Activated CD4-positive, CD25-positive, alpha-beta regulatory T cell treated with anti-CD3 and anti-CD28 coated beads, Interleukin-2, amount 50 U/mL, for 24 hours (primary cell): Measurements from ENCODE around the gene CLNK.

Experiments
- ATAC-seq, 2 donors: fragments of 150-1000 bp; cut with Tn5 transposase; one replicate each; pipeline ENCODE4 v1.10.0; 2021; ENCODE audit warnings: mild to moderate bottlenecking in 1 of 2, moderate library complexity in 1 of 2

The CLNK gene

DNA sequence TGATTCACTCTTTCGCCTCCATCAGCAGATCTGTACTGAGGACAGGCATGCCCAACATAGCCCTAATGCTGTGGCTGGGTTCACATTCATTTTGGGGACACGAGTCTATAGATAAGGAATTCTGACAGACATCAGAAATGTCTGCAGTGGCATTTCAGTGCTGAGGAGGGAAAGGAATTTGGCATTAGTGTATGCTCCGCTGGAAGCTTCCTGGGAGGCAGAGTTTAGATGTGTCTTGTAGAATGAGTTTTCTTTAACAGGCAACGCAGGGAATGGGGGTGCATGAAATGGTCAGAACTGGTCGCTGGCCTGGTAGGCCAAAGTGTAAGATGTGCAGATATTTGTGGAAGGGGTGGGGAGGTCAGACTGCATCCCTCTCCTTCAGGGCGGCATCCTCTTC is 183.8 kb downstream of the CLNK start:
- ATAC-seq = no peak

DNA sequence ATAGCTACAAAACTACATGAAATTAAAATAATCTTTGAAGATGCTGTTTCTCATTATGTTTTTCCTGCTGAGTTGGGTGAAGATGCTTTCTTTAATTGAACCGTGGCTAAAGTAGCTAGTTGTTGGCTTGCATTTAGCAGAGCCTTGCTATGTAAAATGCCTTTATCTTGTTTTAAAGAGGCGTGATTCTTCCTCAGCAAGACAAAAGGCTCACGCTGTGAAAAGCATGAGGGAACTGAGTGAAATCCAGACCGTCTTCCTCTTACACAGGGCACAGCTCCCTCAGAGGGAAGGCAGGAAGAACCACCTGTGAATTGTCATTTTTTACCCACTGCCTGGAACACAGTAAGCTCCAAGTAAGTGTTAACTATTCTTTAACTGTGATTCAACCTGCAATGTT is 188.4 kb downstream of the CLNK start:
- ATAC-seq = no peak

DNA sequence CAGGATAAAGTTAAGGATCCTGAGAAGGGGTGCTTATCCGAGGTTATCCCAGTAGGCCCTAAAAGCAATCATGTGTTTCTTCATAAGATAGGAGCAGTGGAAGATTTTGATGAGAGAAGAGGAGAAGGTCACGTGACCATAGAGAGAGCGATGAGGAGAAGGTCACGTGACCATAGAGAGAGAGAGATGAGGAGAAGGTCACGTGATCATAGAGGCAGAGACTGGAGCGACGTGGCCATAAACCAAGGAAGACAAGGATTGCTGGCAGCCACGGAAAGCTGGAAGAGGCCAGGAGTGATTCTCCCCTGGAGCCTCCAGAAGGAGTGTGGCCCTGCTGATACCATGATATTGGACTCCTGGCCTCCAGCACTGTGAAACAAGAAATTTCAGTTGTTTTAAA is 188.9 kb downstream of the CLNK start:
- ATAC-seq = no peak

DNA sequence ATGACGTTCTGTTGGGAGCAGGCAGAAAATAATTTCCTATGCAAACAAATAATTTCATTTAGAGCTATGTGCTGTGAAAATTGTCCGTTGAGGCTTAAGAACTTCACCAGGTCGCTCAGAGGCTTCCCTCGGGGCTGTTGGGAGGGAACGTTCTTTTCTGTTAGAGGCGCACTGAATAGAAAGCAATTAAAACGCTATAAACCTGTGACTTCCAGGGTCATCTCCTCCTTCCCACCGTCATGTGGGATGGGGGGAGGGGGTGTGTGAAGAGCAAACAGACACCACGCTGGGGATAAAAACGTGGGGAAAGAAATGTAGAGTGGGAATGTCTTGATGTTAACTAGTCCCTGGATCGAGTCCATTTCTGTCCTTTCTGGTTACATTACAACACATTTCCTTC is 192.1 kb downstream of the CLNK start:
- no peak for ATAC-seq

DNA sequence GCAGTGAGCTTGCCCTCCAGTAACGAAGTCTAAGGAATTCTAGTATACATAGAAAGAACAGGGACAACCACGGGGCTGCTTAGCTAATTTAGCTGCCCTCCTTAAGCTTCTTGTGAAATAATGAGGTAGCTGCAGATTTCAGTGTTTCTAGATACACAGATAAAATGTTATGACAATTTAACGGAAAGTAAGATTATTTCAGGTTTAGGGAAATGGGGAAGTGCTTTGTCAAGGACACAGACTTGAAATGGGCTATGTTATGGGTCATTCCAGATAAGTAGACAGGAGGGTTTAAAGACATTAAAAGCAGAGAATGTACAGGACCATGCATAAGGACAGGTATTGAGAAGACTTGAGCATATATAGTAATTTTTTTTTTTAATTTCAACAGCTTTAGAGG is 193.2 kb downstream of the CLNK start:
- no peak for ATAC-seq

DNA sequence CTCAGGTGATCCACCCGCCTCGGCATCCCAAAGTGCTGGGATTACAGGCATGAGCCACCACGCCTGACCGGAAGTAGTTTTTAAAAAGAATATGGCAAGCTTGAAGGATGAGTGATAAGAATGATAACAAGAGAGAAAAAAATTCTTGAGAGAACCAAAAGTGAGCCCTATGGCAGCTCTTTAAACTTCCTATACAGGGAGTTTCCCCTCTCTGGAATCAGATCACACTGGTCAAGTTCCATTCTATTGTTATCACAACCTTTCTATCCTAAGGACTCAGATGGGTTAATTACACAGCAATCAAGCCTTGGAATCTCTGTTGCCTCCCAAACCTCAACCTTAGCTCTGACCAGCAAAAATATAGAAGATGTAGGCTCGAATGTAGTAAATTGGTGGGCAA is 193.6 kb downstream of the CLNK start:
- no peak for ATAC-seq

DNA sequence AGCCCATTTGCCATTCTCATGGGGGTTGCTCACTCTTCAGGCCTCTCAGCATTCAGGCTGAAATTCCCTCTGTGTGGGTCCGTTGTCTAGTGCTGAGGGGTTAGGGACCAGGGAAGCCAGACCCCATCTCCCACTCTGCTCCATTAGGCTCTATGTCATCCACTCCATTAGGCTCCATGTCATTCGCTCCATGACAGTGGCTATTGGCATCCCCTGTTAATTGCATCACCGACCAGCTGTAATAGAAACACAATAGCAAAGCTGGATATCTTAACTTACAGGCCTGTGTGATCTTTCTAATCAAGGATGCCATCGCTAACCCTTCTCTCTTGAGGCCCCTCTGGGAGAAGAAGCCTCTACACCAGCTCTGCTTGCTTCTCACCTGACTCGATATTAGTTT is 201.7 kb downstream of the CLNK start:
- no peak for ATAC-seq

DNA sequence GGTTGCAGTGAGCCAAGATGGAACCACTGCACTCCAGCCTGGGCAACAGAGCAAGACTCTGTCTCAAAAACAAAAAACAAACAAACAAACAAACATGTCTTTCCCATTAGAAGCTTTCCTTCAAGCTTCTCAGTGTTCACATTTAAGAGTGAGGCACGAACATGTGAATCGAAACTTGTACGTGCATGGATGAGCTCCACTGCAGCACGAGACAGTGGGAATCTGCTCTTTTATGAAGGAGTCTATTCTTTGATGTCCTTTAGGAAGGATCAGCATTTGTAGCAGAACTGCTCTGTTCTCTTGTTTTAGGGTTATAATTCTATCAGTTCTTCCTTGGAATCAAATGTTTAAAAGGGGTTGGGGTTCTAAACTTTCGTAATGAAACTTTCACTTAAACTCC is 204.0 kb downstream of the CLNK start:
- ATAC-seq = no peak

DNA sequence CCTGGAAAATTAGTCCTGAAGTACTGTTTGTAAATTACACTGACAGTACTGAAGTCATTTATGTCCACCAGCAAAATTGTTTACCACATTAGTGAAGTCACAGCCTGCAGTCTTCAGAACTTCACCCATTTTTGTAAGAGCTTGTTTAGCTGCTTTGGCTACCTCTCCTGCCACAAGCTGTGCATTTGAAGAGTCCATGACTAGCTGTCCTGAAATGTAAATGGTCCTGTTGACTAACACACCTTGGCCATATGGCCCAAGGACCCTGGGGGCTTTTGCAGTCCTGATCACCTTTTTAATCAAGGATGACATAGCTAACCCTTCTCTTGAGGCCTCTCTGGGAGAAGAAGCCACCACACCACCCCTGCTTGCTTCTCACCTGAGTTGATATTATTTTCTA is 205.9 kb downstream of the CLNK start:
- no peak for ATAC-seq

DNA sequence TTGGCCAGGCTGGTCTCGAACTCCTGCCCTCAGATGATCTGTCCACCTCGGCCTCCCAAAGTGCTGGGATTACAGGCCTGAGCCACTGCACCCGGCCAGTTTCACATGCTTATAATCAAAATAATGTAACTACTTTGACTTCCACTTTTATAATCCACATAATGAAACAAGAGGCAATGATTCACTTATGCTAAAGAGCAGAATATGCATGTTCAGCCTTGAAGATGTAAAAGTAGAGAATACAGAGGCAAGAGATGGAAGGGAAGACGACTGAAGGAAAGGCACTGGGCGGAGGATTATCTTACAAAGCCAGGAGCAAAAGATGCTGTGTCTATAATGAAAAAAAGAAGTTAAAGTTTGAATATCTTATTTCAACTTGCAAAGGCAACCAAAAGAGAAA is 214.1 kb downstream of the CLNK start:
- no peak for ATAC-seq

DNA sequence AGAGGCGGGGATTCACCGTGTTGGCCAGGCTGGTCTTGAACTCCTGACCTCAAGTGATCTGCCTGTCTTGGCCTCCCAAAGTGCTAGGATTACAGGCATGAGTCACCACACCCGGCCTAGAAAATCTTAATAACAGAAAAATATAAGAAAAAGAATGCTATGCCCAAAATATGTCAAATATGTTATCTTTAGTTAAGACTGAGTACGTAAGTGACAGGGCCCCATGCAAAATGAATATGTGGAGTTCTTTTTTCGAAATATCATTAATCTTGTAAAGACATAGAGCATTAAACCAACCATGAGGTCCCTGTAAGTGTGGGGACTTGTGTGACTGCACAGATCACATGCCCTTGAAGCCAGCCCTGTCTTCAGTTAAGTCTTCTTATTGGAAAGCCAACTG is 218.4 kb downstream of the CLNK start:
- ATAC-seq = no peak

DNA sequence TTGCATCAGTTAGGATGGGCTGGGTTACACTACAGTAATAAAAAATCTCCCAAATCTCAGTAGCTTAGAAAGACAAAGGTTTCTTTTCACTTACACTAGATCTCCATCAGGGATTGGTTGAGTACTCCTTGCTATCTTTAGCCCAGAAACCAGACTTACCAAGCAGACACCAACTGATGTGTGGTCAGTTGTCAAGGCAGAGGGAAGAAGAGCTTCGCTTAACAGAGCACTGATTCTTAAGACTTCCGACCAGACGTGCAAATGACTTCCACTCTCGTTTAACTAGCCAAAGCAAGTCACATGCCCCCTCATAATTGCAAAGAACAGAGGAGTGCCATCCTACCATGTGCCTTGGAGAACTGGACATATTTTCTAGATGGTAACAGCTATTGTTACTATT is 221.7 kb downstream of the CLNK start:
- no peak for ATAC-seq

DNA sequence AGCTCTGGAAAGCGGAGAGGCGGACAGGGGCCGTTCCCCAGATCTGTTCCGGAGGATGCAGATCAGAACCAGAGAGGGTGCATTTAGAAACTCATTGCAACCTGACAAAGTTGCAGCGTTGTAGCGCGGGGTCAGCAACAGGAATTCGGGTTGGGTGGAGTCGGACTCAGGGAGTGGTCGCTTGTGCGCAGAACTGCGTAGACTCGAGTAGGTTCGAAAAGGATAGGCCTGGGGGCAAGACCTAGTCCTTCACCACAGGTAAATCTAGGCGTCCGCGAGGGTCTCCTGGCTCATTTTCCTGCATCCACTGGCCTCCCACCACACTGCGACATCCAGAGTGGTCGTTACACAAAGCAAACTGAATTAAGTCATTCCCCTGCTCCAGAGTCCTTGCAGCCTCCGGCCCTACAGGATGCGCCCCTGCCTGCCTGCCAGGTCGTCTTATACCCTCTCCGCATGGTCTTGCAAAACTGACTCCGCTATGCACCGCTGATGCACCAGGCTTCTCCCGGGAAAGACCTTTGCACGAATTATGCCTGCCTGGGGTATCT is 222.6 kb downstream of the CLNK start:
- no peak for ATAC-seq

DNA sequence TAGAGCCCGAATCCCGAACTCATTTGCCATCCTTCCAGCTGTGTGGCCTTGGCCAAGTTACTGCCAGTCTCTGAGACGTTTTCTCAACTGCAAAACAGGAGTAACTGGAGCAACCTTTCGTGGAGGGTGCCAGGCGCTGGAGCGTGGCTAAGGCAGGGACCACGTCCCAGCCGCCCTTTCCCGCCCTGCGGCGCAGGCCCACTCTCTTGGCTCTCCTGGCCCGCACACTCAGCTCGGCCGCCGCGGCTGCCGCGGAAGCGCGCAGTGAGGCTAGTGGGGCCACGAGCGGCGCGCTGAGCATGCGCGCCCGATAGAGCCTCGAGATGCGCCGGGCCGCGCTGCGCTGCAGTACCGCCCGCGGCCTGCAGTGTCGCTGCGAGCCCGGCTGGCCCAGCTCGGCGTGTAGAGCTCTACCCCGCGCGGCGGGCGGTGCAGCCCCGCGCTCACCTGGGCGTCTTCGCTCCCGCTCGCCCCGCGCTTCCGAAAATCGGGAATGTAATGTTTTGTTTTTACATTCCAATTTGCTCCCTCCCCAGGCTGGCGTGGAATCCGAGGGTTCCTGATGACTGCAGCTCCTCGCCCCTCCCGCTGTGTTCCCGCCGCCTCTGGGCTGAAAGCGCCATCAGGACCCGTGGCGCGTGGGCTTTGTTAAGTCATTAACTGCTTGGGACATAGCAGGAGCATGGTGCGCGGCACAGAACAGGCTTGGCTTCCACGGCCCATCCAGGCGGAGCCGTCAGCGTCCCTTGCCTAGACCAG is 223.3 kb downstream of the CLNK start:
- peak; percentile 79 to 84 for ATAC-seq

DNA sequence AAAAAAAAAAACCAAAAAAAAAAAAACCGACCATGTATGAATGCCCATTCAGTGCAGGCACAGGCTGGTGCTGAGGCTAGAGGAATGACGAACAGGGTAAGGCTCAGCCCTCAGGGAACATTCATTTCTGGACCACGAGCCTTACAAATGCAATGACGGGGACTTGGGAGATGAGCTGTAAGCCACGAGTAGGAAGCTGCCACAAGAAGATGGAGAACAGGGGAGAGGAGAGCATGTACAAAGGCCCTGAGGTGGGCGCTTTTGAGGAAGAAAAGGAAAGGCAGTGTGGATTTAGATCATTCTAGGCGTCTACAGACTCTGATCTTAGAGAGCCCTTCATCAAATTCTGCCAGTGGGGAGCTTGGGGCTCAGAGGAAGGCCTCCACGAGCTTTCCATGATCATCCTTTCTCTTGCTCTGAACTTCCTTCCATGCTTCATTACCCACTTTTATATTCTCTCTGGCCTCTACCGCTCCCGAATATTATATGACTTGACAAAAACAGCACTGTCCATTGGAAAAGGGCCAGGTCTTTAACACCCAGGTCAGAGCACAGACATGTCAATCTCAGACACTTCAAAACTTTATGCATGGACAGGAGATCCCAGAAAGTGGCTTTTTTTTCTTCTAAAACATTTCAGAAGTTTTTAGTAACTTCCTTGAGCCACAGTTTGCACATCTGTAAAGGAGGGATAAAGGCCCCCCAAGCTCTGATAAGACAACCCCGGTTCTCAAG is 224.1 kb downstream of the CLNK start:
- ATAC-seq = peak in 1 of 2 donors; percentile 31

DNA sequence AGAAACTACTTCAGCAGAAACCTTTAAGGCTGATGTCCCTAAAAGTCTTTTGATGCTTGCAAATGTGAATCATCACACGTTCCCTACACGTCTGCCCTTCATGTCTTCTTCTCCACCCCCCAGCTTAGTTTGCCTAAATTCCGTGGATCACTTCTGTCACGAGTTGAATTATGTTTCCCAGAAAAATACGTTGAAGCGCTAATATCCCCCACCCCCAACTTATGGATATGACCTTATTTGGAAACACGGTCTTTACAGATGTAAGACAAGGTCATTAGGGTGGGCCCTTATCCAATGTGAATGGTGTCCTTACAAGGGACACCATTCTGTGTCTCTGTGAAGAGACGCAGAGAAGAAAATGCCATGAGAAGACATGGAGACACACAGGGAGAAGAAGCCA is 225.3 kb downstream of the CLNK start:
- ATAC-seq = no peak

DNA sequence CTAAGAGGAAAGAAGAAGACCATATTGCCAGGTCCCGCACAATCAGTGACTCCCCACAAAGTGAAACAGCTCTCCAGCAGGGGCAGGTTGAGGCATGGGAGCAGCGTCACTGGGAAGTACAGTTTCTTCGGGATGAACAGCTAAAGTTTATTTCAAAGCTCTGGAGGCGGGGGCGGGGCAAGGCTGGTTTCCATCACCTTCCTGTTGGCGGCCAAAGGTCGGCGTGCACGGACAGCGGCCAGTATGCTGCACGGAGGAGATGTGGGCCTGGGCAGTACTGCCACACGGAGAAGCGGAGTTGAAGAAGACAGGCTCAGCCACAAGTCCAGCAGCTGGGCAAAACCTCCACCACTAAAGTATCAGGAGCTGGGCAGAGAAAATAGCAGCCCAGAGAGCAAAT is 226.4 kb downstream of the CLNK start:
- ATAC-seq = no peak

DNA sequence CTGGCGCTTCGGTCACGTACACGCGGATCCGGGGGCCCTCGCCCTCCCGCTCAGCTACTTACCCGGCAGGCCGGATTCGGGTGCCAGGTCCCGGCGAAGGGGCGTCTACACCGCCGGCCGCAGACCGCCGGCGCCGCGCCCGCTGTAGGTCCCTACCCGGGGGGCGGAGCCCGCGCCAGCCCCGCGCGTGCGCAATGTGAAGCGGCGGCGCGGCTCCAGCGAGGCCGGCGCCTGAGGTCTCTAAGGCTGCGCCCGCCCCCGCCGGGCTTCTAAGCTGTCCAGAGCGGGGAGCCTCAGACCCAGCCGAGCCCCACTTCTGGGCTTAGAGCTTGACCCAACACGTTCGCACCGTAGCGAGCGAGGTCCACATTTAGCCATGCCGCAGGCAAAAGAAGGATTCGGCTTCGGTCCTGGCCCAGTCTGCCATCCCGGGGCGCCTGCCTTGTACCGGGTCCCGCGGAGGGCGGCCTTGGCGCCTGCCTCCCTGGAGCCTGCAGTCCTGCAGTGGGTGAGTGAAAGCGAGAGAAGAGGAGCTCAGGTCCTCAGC is 227.2 kb downstream of the CLNK start, which contains the start of gene ZNF518B:
Gene ZNF518B (minus strand): TSS at position 172 of the 547 bp plus-strand sequence. CDS start 11,098 bp downstream, outside the sequence.
- ATAC-seq = peak; percentile 68 to 70

DNA sequence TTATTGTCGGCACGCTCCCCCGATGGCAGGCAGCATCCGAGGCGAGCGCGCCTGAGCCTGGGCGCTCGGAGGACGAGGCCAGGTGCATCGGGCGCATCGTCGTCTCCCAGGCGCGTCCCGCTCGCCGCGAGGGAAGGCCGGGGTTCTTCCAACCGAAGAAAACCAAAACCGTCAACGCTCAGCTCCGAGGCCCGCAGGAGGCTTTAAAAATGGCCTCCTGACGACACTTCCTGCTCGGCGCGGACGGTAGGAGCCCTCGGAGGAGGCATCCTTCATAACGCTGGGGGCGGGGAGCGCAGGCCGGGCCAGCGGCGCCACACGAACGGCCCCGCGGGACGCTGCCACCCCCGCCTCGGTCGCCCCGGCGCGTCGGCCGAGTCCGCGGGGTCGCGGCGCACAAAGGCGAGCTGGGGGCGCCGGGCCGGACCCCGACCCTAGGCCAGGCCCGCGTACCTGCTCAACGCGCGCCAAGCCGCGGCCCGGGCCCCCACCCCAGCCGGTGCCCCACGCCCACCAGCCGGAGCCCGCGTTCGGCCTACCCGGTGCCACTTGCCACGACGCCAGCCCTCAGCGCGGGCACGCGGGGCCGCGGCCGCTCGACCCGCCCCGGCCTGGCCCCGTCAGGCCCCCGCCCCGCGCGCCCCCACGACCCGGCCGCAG is 227.8 kb downstream of the CLNK start:
- peak; percentile 50 to 59 for ATAC-seq

DNA sequence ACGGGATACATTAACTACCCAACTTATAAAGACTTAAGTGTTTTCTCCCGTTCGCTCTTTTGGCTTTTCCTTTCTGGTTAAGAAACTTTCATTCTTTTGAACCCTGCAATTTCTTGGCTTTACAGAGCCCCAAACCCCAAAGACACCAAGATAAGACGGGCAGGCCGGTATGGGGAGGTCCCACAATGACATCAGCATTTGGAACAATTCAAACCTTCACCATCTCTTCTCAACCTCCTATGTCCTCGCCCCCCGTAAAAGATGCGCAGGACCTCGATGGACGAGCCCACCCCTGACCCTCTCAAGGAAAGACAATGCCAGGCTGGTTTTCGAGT is 228.3 kb downstream of the CLNK start:
- no peak for ATAC-seq

DNA sequence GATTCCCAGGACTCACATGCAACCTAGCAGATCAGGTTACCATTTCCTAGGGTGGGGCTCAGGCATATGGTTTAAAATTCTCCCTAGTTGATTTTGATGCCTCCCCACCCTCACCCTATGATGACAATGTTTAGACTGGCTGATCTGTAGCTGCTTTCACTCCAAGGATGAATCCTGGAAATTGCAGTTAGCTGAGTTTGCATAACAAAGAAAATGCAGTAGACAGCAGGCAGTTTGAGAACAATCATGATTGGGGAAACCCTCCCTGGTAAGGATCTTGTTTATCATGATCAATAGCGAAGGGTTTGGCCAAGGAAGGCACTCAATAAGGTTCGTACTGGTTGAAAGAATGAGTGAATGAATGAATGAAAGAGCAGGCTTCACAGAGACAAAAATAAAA is 229.4 kb downstream of the CLNK start:
- no peak for ATAC-seq

DNA sequence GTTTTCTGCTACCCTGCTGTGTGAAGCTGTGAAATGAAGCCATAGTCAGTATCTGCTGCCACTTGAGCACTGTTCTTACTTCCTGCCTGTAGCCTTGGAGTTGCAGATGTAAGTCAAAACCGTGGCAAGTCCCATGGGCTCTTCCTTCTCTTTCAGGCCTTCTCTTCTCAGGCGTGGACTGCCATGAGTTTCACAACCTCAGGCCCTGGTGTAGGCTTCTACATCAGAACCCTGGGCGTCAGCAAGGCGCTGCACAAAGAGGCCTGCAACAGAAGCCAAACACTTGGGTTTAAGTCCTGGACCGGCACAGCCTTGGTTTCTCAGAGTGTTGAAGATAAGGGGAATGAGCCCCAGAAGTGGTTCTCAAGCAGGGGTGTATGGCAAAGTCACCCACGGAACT is 229.8 kb downstream of the CLNK start:
- ATAC-seq = no peak

DNA sequence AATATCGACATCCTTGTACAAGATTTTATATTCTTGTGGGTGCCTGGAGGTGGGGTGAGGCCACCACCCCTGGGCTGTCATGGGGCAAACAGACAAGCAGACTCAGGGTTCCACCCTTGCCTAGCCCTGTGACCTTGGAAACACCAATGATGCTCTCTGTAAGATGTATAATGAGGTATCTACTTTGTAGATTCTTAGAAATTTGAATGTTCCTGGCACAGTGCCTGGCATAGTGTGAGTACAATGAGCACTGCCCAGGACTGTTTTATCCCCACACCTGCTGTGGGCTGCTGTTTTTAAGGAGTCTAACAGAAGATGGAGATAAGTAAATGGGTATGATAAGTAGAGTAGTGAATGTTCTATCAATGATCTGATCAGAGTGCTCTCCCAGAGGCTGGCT is 230.4 kb downstream of the CLNK start:
- no peak for ATAC-seq
